22Rv1 (cell line): Measurements from ENCODE around the gene AXDND1.

Experiments
- ZFX ChIP-seq: fragments of 450-650 bp; IDR thresholded peaks from 2 replicates; pipeline ENCODE4 v1.6.1; 2017; ENCODE audit warnings: antibody characterized with exemption, borderline replicate concordance
- TF ChIP-seq, protein P1 (sequence below): fragments of 450-650 bp; IDR thresholded peaks from 2 replicates; pipeline ENCODE4 v1.5.1; 2017; ENCODE audit warnings: mild to moderate bottlenecking

DNA sequence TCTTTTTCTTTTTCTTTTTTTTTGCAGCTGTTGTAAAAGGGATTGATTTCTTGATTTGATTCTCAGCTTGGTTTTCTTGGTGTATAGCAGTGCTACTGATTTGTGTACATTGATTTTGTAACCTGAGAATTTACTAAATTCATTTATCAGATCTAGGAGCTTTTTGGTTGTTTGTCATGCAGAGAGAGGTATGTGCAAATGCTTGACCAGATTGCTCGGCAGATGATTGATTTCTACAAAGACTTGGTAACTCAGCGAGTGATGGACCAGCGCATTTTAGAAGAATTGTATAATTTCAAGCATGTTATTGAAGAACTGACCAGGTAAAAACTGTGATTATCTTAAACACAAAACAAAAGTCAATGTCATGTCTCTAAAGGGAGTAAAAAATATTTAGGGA, 27.9 kb downstream of the AXDND1 start:
- TF ChIP-seq, protein P1, sequence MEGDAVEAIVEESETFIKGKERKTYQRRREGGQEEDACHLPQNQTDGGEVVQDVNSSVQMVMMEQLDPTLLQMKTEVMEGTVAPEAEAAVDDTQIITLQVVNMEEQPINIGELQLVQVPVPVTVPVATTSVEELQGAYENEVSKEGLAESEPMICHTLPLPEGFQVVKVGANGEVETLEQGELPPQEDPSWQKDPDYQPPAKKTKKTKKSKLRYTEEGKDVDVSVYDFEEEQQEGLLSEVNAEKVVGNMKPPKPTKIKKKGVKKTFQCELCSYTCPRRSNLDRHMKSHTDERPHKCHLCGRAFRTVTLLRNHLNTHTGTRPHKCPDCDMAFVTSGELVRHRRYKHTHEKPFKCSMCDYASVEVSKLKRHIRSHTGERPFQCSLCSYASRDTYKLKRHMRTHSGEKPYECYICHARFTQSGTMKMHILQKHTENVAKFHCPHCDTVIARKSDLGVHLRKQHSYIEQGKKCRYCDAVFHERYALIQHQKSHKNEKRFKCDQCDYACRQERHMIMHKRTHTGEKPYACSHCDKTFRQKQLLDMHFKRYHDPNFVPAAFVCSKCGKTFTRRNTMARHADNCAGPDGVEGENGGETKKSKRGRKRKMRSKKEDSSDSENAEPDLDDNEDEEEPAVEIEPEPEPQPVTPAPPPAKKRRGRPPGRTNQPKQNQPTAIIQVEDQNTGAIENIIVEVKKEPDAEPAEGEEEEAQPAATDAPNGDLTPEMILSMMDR, result no peak
- no peak for TF ChIP-seq ZFX
